GM12864 (cell line): ENCODE data around the gene SYT1.

Experiments used
- DNase-seq: peaks from one replicate; pipeline ENCODE4 v3.0.0-alpha.2; 2011; ENCODE audit warnings: low read depth
- H3K4me3 ChIP-seq: 2 replicates; pipeline ENCODE4 v1.5.1; 2011; ENCODE audit warnings: mild to moderate bottlenecking, low read depth, low read length, control low read depth
- CTCF ChIP-seq: IDR thresholded peaks from 2 replicates; pipeline ENCODE4 v1.5.1; 2011; ENCODE audit warnings: low read depth, mild to moderate bottlenecking, moderate library complexity, low read length, control low read depth, inconsistent platforms; ENCODE audit errors: missing control alignments

The SYT1 gene

GRCh38 chr12:79309039-79309438 lies 444.5 kb downstream of the SYT1 start:
- DNase-seq: no peak
- no peak for TF ChIP-seq CTCF
- H3K4me3 ChIP-seq: no peak overlapping the region

GRCh38 chr12:79317179-79317847 lies 452.7 kb downstream of the SYT1 start:
- no peak overlapping the region for H3K4me3 ChIP-seq
- no peak for TF ChIP-seq CTCF
- no peak for DNase-seq

- no peak for TF ChIP-seq CTCF
- H3K4me3 ChIP-seq: no peak overlapping the region
- no peak for DNase-seq
Observed at GRCh38 chr12:79322905-79323304, 458.3 kb downstream of the SYT1 start.

- no peak overlapping the region for H3K4me3 ChIP-seq
- TF ChIP-seq CTCF: no peak
- no peak for DNase-seq
Observed at GRCh38 chr12:79324571-79324970, 460.0 kb downstream of the SYT1 start.

- no peak for TF ChIP-seq CTCF
- DNase-seq: no peak
- H3K4me3 ChIP-seq: no peak overlapping the region
Observed at GRCh38 chr12:79326222-79326621, 461.6 kb downstream of the SYT1 start.

- no peak overlapping the region for H3K4me3 ChIP-seq
- no peak for TF ChIP-seq CTCF
- DNase-seq: no peak
Observed at GRCh38 chr12:79326663-79327062, 462.1 kb downstream of the SYT1 start.

- H3K4me3 ChIP-seq: no peak overlapping the region
- DNase-seq: no peak
- TF ChIP-seq CTCF: no peak
Observed at GRCh38 chr12:79327465-79327864, 462.9 kb downstream of the SYT1 start.
